ENCODE data around the gene SH3TC1. TPM values are rescaled to one million over a fixed set of nuclear protein-coding genes. Genes with fewer than 3 reads are reported as not detected.

Gene SH3TC1
- total RNA-seq, 1 donor from 2014 or later = 1.2 TPM

GRCh38 chr4:8189551-8190466 is 9.3 kb upstream of the SH3TC1 start:
- peaks cover 26% of the 10 kb centered on the region for H3K4me1 Mint-ChIP-seq (ENCODE audit: low read depth)
- DNase-seq (ENCODE audit: low spot score) = no peak
- no peak overlapping the region for H3K4me3 Mint-ChIP-seq (ENCODE audit: unreplicated experiment)
- H3K27ac Mint-ChIP-seq (ENCODE audit: unreplicated experiment) = peak overlapping the region; percentile 36
- H3K27me3 Mint-ChIP-seq (ENCODE audit: low read depth) = peaks cover 6% of the 10 kb centered on the region
- H3K36me3 Mint-ChIP-seq (ENCODE audit: low read depth) = no peaks in the 10 kb centered on the region
- TF ChIP-seq, protein P1, sequence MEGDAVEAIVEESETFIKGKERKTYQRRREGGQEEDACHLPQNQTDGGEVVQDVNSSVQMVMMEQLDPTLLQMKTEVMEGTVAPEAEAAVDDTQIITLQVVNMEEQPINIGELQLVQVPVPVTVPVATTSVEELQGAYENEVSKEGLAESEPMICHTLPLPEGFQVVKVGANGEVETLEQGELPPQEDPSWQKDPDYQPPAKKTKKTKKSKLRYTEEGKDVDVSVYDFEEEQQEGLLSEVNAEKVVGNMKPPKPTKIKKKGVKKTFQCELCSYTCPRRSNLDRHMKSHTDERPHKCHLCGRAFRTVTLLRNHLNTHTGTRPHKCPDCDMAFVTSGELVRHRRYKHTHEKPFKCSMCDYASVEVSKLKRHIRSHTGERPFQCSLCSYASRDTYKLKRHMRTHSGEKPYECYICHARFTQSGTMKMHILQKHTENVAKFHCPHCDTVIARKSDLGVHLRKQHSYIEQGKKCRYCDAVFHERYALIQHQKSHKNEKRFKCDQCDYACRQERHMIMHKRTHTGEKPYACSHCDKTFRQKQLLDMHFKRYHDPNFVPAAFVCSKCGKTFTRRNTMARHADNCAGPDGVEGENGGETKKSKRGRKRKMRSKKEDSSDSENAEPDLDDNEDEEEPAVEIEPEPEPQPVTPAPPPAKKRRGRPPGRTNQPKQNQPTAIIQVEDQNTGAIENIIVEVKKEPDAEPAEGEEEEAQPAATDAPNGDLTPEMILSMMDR (IDR thresholded peaks at IDR 0.05) = no peak
- no peaks in the 10 kb centered on the region for H3K9me3 Mint-ChIP-seq (ENCODE audit: low read depth)

GRCh38 chr4:8191136-8191747 is 7.8 kb upstream of the SH3TC1 start:
- H3K4me1 Mint-ChIP-seq (ENCODE audit: low read depth) = peaks cover 20% of the 10 kb centered on the region
- H3K27me3 Mint-ChIP-seq (ENCODE audit: low read depth) = peaks cover 9% of the 10 kb centered on the region
- DNase-seq (ENCODE audit: low spot score) = no peak
- H3K27ac Mint-ChIP-seq (ENCODE audit: unreplicated experiment) = peak overlapping the region; percentile 73
- H3K4me3 Mint-ChIP-seq (ENCODE audit: unreplicated experiment) = no peak overlapping the region
- H3K36me3 Mint-ChIP-seq (ENCODE audit: low read depth) = no peaks in the 10 kb centered on the region
- no peaks in the 10 kb centered on the region for H3K9me3 Mint-ChIP-seq (ENCODE audit: low read depth)
- TF ChIP-seq, protein P1 (IDR thresholded peaks at IDR 0.05) = no peak

GRCh38 chr4:8192748-8193738 is 6.0 kb upstream of the SH3TC1 start:
- TF ChIP-seq, protein P1 (IDR thresholded peaks at IDR 0.05) = peak; percentile 69
- DNase-seq (ENCODE audit: low spot score) = no peak
- Mint-ChIP-seq H3K4me3 (ENCODE audit: unreplicated experiment) (no peak overlapping the region), H3K9me3 (ENCODE audit: low read depth) (no peaks in the 10 kb centered on the region), H3K4me1 (ENCODE audit: low read depth) (peaks cover 17% of the 10 kb centered on the region), H3K27me3 (ENCODE audit: low read depth) (peaks cover 9% of the 10 kb centered on the region), H3K27ac (ENCODE audit: unreplicated experiment) (no peak overlapping the region), H3K36me3 (ENCODE audit: low read depth) (no peaks in the 10 kb centered on the region)

- H3K27me3 Mint-ChIP-seq (ENCODE audit: low read depth) = peaks cover 9% of the 10 kb centered on the region
- DNase-seq (ENCODE audit: low spot score) = no peak
- TF ChIP-seq, protein P1 (IDR thresholded peaks at IDR 0.05) = no peak
- peaks cover 28% of the 10 kb centered on the region for H3K4me1 Mint-ChIP-seq (ENCODE audit: low read depth)
- H3K4me3 Mint-ChIP-seq (ENCODE audit: unreplicated experiment) = no peak overlapping the region
- H3K27ac Mint-ChIP-seq (ENCODE audit: unreplicated experiment) = no peak overlapping the region
- H3K36me3 Mint-ChIP-seq (ENCODE audit: low read depth) = no peaks in the 10 kb centered on the region
- H3K9me3 Mint-ChIP-seq (ENCODE audit: low read depth) = no peaks in the 10 kb centered on the region
Observed at GRCh38 chr4:8194306-8195242, 4.5 kb upstream of the SH3TC1 start.

Data from chondrocyte (in vitro differentiated cells).